T-helper 22 cell (primary cell): ENCODE data around the gene RELN.
"Not testable (repeated sequence)": the region's sequence is repeated elsewhere in the genome, so short reads cannot be mapped to it uniquely, and the experiment has no call there.

ENCODE experiments used
- DNase-seq: peaks from one replicate; pipeline ENCODE4 v3.0.0-alpha.2; 2020; ENCODE audit warnings: low read depth

Gene RELN

GRCh38 chr7:103787041-103787440 lies 202.4 kb downstream of the RELN start:
- not testable (repeated sequence) for DNase-seq

GRCh38 chr7:103784646-103785286 lies 204.7 kb downstream of the RELN start:
- no peak for DNase-seq

DNA sequence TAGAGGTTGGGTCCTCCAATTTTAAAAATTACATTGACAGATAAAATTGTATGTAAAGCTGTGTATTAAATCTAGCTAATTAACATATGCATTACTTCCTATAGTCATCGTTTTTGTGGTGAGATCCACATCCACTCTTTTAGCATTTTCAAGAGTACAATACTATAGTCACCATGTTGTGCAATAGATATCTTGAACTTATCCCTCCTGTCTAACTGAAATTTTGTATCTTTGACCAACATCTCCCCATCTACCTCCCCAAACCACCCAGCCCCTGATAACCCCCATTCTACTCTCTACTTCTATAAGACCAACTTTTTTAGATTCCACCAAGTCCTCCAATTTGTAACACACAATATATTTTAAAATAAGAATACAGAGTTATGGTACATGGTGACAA lies 208.0 kb downstream of the RELN start:
- no peak for DNase-seq

- DNase-seq = not testable (repeated sequence)
Observed at GRCh38 chr7:103780561-103780960, 208.9 kb downstream of the RELN start.

GRCh38 chr7:103777440-103777839 lies 212.0 kb downstream of the RELN start:
- no peak for DNase-seq

GRCh38 chr7:103773726-103774125 lies 215.7 kb downstream of the RELN start:
- DNase-seq = no peak

GRCh38 chr7:103772171-103772773 lies 217.2 kb downstream of the RELN start:
- DNase-seq = no peak

- no peak for DNase-seq
Observed at GRCh38 chr7:103771294-103771693, 218.2 kb downstream of the RELN start.

DNA sequence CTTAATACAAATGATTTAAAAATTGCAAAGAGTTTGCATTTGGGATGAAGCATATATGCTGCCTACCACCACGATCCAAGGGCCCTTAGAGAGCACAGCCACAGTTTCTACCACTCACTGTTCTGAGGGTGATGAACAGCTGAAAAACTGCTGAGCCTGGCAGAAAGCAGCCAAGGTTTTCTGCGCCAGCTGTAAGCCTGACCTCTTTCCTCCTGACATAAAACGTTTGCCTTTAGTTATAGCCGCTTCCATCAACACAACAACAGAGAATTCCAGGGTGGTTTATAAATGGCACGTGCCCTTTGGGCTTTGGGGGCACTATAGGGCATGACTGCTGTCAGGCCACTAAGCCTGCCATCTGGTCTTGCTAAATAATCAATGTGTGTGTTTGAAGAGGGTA lies 222.8 kb downstream of the RELN start:
- DNase-seq = no peak

DNA sequence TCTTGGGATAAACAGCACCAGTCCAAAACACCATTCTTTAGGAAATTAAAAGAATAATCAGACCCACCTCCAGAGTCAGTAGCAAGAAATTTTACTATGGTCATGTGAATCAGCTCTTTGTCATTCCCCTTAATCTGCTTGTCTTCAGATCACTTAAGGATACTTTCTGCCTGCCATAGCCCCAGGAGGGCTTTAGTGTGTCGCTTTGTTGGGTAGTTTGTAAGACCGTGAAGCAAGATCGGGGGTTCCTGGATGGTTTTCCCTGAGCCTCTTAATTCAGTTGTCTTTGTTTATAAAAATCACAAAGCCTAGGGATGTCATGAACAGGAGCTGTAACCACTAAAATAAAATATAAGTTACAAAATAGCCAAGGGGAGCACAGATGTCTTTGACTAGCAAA lies 223.6 kb downstream of the RELN start:
- no peak for DNase-seq

DNA sequence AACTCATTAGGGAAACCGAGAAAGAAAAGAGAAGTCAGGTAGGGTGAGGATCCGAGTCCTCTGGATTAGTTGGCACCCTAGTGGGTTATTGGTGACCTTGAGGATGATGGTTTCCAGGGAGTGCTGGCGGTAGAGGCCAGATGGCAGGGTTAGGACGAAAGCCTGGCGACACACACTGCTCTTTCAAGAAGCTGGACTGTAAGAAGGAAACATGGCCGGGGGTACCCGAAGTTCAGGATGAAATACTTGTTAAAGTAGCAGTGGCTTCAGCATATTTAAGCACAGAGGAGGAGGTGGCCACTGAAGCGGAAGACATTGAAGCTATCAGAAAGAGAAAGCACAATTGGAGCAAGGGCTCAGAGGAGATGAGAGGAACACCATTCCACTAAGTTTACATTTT lies 224.6 kb downstream of the RELN start:
- no peak for DNase-seq

GRCh38 chr7:103762877-103763276 lies 226.6 kb downstream of the RELN start:
- DNase-seq = no peak

DNA sequence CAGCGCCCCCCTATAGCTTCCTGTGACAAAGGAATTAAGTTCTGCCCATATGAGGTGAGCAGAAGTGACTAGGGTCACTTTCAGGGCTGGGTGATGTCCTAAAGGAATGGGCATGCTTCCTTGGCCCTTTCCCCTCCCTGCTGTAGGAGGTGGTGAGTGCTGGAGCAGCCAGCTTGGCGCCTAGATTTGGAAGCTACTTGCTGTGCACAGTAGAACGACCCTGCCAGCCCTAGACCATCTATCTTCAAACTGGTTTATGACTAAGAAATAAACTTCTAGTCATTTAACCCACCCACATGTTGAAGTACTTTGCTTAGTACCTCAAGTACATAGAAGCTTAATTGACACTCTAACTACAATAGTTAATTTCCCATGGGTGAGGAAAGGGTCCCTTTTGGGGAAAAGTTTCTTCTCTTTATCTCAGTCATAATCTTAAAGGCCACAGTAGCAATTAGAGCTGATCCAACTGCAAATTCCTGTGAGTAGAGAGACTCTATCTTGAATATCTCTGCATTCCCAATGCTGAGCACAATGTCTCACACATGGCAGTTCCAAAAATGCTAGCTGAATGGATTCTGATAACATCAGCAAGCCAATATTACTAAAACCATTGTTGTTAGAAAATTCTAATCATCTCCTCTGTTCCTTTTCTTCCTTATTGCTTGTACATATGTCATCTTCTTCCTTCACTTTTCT lies 227.2 kb downstream of the RELN start:
- DNase-seq = no peak

- DNase-seq = no peak
Observed at GRCh38 chr7:103752995-103753394, 236.5 kb downstream of the RELN start.

DNA sequence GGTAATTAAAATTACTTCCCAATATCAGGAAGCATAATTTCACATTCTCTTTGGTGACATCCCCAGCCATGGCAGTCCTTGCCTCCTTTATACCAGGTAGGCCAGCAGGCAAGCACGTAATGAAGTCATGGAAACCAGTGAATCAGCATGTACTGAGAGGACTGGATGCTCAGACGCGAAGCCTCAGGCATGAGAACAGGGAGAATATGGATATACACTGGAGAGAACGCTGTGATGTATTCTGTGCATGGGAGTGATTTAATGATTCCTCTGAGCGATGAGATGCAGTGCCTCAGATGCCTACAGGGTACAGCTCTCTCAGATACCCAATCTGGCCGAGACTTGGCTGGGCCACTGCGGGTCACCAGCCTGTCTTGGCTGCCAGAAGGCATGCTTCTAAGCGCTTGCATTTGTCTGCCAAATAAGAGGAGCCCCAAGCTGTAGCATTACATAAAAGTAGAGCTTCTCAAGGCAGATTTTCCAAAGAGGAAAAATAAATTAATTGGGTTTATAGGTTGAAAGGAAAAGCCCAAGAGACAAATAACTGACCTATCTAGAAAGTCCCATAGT lies 238.1 kb downstream of the RELN start:
- no peak for DNase-seq

- DNase-seq = no peak
Observed at GRCh38 chr7:103748680-103749079, 240.8 kb downstream of the RELN start.

DNA sequence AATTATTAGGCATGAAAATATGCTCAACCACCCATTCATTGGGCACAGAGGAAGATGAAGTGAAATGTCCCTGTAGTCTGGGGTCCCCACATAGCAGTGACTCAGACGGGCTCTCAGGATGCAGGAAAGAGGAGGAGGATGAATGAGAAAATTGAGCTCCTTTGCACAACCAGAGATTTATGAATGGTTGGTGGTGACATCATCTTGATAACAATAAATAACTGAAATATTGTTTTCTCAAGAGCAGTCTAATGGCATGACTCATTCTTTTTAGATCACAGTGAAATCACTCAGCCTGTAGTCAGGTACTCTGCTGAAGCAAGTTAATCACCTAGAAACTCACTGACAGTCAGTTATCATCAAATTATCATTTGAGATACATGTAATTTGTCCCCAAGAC lies 254.1 kb downstream of the RELN start:
- DNase-seq = no peak

DNA sequence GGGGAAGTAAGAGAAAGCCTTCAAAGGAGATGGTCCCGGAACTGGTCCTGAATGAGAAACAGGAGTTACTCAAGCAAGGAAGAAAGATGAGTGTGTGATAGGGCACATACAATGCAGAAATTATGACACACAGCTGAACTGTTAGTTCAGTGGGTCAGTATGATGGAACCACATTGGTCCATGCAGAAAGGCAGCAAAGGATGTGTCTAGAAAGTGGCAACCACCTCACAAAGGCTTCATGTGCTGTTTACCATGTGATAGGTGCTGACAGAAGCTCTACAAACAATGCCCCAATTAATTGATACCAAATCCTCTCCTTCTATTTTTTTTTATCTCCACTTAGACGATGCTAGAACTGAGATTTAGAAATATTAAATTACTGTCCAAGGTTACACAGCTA lies 258.3 kb downstream of the RELN start:
- no peak for DNase-seq

DNA sequence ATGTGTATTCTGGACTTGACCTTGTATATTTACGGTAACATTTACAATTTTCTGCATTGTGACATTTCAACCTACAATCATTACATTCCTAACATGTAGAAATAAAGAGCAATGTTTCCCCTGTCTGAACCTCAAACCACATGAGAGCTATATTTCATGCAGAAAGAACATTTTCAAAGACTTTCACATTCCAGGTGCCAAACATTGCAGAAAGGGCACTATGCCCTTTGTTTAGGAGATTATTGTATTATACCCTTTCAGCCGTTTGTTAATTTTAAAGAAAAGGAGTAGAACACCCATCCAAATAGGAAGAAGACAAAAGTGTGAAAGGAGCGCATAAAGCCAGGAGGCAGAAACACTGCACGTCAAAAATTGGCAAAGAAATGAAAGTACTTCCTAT lies 260.4 kb downstream of the RELN start:
- no peak for DNase-seq

DNA sequence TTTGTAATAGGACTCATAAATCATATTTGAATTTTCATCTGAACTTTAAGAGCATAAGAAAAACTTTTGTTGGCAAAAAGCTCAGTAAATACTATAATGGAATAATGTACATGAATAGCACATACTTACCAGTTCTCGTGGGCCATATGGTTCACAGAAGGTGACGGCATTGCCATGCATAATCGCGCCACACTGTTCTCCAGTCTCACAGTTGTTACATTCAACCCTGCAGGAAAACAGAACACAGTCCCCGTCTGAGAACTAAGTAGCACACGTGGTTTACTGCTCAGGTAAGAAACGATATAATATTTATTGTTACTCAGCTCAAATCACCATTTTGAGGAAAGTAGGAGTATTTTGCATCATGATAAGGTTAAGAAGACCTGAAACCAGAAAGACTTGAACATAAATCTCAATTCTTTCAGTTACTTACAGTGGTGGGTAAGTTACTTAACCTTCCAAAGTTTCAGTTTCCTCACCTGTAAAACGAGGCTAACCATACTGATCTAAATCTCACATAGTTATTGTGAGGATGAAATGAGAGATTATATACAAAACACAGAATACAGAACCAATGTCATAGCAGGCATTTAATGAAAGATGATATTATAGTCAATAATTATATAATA lies 261.4 kb downstream of the RELN start:
- DNase-seq = no peak

DNA sequence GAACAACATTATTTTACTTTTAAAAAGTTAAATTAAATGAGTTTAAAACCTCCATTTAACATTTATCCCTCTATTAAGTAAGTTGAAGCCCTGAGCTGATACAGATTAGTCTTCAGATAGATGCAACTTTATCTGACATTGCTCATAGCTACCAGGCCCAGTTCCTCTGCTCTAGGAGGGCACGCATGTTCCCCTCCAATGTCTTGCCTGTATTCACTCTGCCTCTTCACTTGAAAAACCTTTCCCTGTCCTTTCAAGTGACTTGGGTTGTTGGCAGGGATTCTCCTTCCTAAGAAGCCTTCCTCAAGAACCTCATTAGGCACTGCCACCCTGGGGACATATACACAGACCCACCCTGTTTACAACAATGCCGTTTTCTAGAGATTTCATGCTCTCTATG lies 270.4 kb downstream of the RELN start:
- DNase-seq = no peak

DNA sequence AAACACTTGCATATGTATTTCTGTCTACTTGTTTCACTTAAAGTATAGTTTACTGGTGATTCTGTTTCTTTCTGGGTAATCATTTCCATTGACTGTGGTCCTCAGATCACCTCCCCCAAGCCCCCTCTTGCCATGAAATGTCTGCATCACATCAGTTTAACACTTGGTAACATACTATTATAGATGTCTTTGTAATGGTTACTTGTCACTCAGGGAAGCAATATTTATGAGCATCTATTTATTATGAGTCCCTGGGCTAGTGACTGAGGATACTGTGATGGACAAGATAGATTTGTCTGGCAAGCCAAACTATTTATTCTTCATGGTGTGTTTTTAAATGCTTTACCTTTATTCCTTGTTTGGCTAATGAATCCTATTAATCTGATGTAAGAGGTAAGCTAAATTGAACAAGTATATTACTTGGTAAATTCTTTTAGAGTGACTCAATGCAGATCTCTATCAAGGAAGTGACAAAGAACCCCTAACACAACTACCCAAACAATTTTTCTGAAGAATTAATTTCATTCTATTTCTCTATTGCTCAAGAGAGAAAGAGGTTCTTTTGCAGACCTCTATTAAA lies 270.9 kb downstream of the RELN start:
- DNase-seq = no peak
